ENCODE measurements around the gene CLN6.
"Not testable (repeated sequence)": the region's sequence is repeated elsewhere in the genome, so short reads cannot be mapped to it uniquely, and the experiment has no call there.

CLN6 gene

GRCh38 chr15:68262514-68263356 lies 33.2 kb upstream of the CLN6 start:
- DNase-seq (ENCODE audit: low spot score in 2 of 2): no peak
- Mint-ChIP-seq H3K4me3 (no peak overlapping the region), H3K27ac (no peak overlapping the region), H3K36me3 (no peaks in the 10 kb centered on the region), H3K4me1 (no peaks in the 10 kb centered on the region), H3K9me3 (no peaks in the 10 kb centered on the region)
- no peak for ATAC-seq

DNA sequence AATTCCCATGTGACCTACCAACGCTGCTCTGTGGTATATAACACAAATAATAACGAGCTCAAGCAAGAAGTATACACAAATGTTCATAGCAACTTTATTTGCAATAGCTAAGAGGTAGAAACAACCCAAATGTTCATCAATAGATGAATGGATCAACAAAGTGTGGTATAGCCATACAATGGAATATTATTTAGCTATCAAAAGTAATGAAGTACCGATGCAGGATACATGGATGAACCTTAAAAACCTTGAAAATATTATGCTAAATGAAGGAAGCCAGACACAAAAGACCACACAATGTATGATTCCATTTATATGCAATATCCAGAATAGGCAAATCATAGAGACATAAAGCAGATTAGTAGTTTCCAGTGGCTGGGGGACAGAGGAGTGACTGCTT lies 32.5 kb upstream of the CLN6 start:
- DNase-seq (ENCODE audit: low spot score in 2 of 2): no peak
- ATAC-seq: no peak
- Mint-ChIP-seq H3K9me3 (no peaks in the 10 kb centered on the region), H3K4me3 (no peak overlapping the region), H3K27ac (no peak overlapping the region), H3K36me3 (no peaks in the 10 kb centered on the region), H3K4me1 (no peaks in the 10 kb centered on the region)

DNA sequence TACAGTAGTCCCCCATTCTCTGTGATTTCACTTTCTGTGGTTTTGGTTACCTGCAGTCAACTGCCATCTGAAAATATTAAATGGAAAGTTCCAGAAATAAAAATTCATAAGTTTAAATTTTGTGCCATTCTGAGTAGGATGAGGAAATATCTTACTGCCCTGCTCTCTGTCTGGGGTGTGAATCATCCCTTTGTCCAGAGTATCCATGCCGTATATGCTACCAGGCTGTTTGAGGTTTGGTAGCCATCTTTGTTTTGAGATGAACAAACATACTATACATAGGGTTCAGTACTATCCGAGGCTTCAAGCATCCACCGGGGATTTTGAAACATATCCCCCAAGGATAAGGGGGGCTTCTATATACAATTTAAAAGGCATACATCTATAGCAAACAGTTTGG lies 31.7 kb upstream of the CLN6 start:
- DNase-seq (ENCODE audit: low spot score in 2 of 2) (no peak), ATAC-seq (no peak)
- no peak overlapping the region for H3K27ac Mint-ChIP-seq
- H3K36me3 Mint-ChIP-seq: no peaks in the 10 kb centered on the region
- no peak overlapping the region for H3K4me3 Mint-ChIP-seq
- no peaks in the 10 kb centered on the region for H3K4me1 Mint-ChIP-seq
- H3K9me3 Mint-ChIP-seq: no peaks in the 10 kb centered on the region

- H3K4me1 Mint-ChIP-seq: no peaks in the 10 kb centered on the region
- no peak for DNase-seq (ENCODE audit: low spot score in 2 of 2)
- H3K27ac Mint-ChIP-seq: no peak overlapping the region
- no peaks in the 10 kb centered on the region for H3K36me3 Mint-ChIP-seq
- H3K4me3 Mint-ChIP-seq: no peak overlapping the region
- ATAC-seq: no peak
- no peaks in the 10 kb centered on the region for H3K9me3 Mint-ChIP-seq
Observed at GRCh38 chr15:68259883-68260282, 30.4 kb upstream of the CLN6 start.

DNA sequence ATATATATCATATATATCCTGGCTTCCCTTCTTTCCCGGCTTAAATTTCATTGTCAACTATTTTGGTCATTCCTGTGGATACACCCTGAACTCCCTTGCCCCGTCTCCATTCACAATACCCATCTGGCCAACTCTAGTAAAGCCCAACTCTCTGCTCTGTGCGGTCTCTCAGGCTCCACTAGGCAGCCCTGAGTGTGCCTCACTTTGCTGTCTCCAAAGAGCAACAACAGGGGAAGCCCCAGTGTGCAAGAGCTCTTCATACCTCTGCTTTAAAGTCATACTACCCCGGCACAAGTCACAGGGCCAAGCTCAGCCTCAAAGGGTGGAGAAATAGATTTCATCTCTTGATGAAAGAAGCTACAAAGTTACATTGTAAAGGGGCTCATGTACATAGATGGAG lies 29.2 kb upstream of the CLN6 start:
- DNase-seq (ENCODE audit: low spot score in 2 of 2): no peak
- Mint-ChIP-seq H3K4me3 (no peak overlapping the region), H3K4me1 (no peaks in the 10 kb centered on the region)

DNA sequence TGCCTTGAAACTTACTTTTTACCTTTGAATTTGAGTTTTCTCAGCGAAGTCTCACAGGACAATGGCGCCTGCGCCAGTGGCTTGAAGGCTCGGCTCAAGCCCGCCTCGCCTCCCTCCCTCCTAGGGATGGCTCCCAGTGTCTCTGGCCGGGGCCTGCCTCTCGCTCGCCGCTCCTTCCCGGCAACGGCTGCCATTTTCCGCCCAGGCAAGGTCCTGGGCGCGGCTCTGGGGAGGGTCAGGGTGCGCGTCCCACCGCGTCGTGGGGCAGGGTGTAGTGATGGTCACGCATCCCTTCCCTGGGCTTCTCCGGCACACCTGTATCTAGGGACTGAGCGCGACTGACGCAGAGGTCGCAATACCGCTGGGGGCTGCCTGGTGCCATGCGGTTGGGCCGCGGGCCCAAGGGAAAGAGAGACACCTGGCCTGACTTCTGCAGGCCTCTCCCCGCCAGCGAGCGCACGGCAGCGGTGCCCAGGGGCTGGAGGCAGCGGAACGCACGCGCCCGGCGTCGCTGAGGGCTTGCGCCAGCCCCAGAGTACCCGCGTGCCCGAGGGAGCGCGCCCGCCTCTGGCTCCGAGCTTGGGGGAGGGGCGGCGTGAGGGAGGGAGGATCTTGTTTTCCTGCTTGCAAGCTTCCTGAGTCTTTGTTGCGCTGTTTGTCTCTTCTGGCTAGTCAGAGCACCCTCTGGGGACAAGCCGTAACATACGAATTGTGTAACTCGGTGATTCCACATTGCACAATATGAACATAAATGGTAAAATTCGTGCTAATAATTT lies 27.3 kb upstream of the CLN6 start:
- peak; percentile 69 for ATAC-seq
- no peaks in the 10 kb centered on the region for H3K4me1 Mint-ChIP-seq
- H3K27ac Mint-ChIP-seq: no peak overlapping the region
- no peak for DNase-seq (ENCODE audit: low spot score in 2 of 2)
- peak overlapping the region; percentile 53 for H3K4me3 Mint-ChIP-seq
- H3K36me3 Mint-ChIP-seq: no peaks in the 10 kb centered on the region
- H3K9me3 Mint-ChIP-seq: no peaks in the 10 kb centered on the region

More for the DNA sequence above, 29.2 kb upstream of the CLN6 start:
- no peaks in the 10 kb centered on the region for H3K36me3 Mint-ChIP-seq
- ATAC-seq: no peak
- no peak overlapping the region for H3K27ac Mint-ChIP-seq
- no peaks in the 10 kb centered on the region for H3K9me3 Mint-ChIP-seq

- Mint-ChIP-seq H3K4me1 (no peaks in the 10 kb centered on the region), H3K9me3 (no peaks in the 10 kb centered on the region), H3K27ac (no peak overlapping the region), H3K36me3 (no peaks in the 10 kb centered on the region), H3K4me3 (no peak overlapping the region)
- ATAC-seq (no peak), DNase-seq (ENCODE audit: low spot score in 2 of 2) (no peak)
Observed at GRCh38 chr15:68252925-68253534, 23.5 kb upstream of the CLN6 start.

GRCh38 chr15:68249058-68249713 lies 19.7 kb upstream of the CLN6 start:
- no peaks in the 10 kb centered on the region for H3K4me1 Mint-ChIP-seq
- H3K4me3 Mint-ChIP-seq: no peak overlapping the region
- no peaks in the 10 kb centered on the region for H3K36me3 Mint-ChIP-seq
- H3K27ac Mint-ChIP-seq: no peak overlapping the region
- H3K9me3 Mint-ChIP-seq: no peaks in the 10 kb centered on the region
- DNase-seq (ENCODE audit: low spot score in 2 of 2) (no peak), ATAC-seq (no peak)

GRCh38 chr15:68244235-68244634 lies 14.7 kb upstream of the CLN6 start:
- peaks cover 2% of the 10 kb centered on the region for H3K9me3 Mint-ChIP-seq
- H3K27ac Mint-ChIP-seq: no peak overlapping the region
- no peaks in the 10 kb centered on the region for H3K4me1 Mint-ChIP-seq
- no peak for DNase-seq (ENCODE audit: low spot score in 2 of 2)
- no peak for ATAC-seq
- no peaks in the 10 kb centered on the region for H3K36me3 Mint-ChIP-seq
- no peak overlapping the region for H3K4me3 Mint-ChIP-seq

GRCh38 chr15:68241088-68241935 lies 11.8 kb upstream of the CLN6 start:
- Mint-ChIP-seq H3K9me3 (peaks cover 2% of the 10 kb centered on the region), H3K4me3 (no peak overlapping the region), H3K27ac (no peak overlapping the region), H3K36me3 (no peaks in the 10 kb centered on the region), H3K4me1 (no peaks in the 10 kb centered on the region)
- no peak for ATAC-seq
- no peak for DNase-seq (ENCODE audit: low spot score in 2 of 2)

DNA sequence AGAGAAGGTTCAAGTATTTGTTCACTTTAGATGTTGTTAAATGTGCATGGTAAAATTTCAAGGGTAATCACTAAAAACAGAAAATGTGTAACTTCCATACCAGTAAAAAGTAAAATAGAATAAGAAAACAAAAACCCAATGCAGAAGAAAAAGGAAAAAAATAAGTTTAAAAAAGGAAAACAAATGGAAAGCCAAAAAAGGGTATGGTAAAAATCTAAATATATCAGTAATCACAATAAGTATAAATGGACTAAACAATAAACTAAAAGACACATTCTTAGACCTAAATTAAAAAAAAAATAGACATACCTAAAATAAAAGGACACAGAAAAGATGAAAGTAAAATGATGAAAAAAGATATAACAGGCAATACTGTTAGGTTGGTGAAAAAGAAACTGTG lies 9.5 kb upstream of the CLN6 start:
- H3K27ac Mint-ChIP-seq: no peak overlapping the region
- no peaks in the 10 kb centered on the region for H3K4me1 Mint-ChIP-seq
- no peaks in the 10 kb centered on the region for H3K36me3 Mint-ChIP-seq
- DNase-seq (ENCODE audit: low spot score in 2 of 2): no peak
- no peak for ATAC-seq
- H3K4me3 Mint-ChIP-seq: no peak overlapping the region
- H3K9me3 Mint-ChIP-seq: peaks cover 2% of the 10 kb centered on the region

DNA sequence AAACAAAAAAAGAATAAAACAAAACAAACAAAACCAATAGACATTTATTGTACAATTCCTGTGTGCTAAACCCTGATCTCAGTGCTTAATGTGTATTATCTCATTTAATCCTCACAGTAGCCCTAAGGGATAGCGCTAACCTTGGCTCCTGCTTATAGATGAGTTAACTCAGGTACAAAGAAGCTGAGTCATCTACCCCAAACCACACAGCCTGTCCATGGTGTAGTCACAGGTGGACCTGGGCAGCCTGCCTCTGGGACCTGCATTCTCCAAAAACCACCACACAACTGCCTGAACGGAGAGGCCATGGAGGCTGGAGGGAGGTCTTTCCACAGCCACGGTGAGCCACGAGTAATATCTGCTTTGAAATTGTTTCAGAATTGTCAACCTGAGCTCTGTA lies 5.5 kb upstream of the CLN6 start:
- Mint-ChIP-seq H3K4me1 (peaks cover 11% of the 10 kb centered on the region), H3K36me3 (no peaks in the 10 kb centered on the region), H3K4me3 (no peak overlapping the region), H3K9me3 (no peaks in the 10 kb centered on the region), H3K27ac (no peak overlapping the region)
- ATAC-seq: no peak
- no peak for DNase-seq (ENCODE audit: low spot score in 2 of 2)

GRCh38 chr15:68234520-68234919 lies 5.0 kb upstream of the CLN6 start:
- not testable (repeated sequence) for H3K27ac Mint-ChIP-seq; H3K9me3 Mint-ChIP-seq; DNase-seq (ENCODE audit: low spot score in 2 of 2); H3K4me3 Mint-ChIP-seq; H3K36me3 Mint-ChIP-seq; ATAC-seq
- peaks cover 15% of the 10 kb centered on the region for H3K4me1 Mint-ChIP-seq

DNA sequence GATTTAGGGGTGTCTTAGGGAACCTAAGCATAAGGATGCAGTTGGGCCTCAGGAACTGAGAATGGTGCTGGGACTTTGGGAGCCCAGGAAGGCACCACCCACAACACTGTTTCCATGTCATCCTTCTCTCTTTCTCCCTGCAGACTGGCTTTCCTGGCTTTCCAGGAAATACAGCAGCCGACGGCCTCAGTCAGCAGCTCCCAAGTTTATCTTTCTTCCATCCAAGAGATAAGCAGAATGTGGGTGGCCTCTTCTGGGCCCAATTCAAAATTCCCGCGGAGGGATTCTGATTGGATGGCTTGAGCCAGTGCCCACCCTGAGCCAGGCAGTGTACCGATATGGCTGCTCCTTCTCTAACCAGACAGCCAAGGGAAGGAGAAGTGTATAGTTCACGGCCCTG lies 4.5 kb upstream of the CLN6 start:
- H3K27ac Mint-ChIP-seq: no peak overlapping the region
- no peaks in the 10 kb centered on the region for H3K36me3 Mint-ChIP-seq
- no peaks in the 10 kb centered on the region for H3K9me3 Mint-ChIP-seq
- H3K4me3 Mint-ChIP-seq: no peak overlapping the region
- DNase-seq (ENCODE audit: low spot score in 2 of 2): peak in 1 of 2 donors; percentile 30
- ATAC-seq: no peak
- peaks cover 15% of the 10 kb centered on the region for H3K4me1 Mint-ChIP-seq

GRCh38 chr15:68232937-68233336 lies 3.4 kb upstream of the CLN6 start:
- Mint-ChIP-seq H3K36me3 (no peaks in the 10 kb centered on the region), H3K4me3 (no peak overlapping the region), H3K4me1 (peaks cover 25% of the 10 kb centered on the region), H3K27ac (no peak overlapping the region), H3K9me3 (no peaks in the 10 kb centered on the region)
- ATAC-seq (no peak), DNase-seq (ENCODE audit: low spot score in 2 of 2) (no peak)
